Body of pancreas (tissue), 4 donors: ENCODE results near the gene PTPRM. TPM values are rescaled to one million over a fixed set of nuclear protein-coding genes. Genes with fewer than 3 reads are reported as not detected.

ENCODE experiments used
- ATAC-seq: fragments of 150-250 bp; one replicate; pipeline ENCODE4 v1.9.1; 2016
- DNase-seq, 4 donors: peaks; one replicate each; pipeline ENCODE4 v3.0.0-alpha.2; 2019
- H3K27ac ChIP-seq, 4 donors: fragments of 200-600 bp; sonication (generic); 1 replicate in 3 of 4; 2 replicates in 1 of 4; pipeline versions ENCODE4 v1.5.1 to v1.6.1; 2016 to 2019; ENCODE audit warnings: mild to moderate bottlenecking in 1 of 4, mixed read lengths in 1 of 4, moderate library complexity in 1 of 4
- H3K27me3 ChIP-seq, 2 donors: fragments of 200-600 bp; sonication (generic); one replicate each; pipeline ENCODE4 v1.6.0; 2016; ENCODE audit warnings: mild to moderate bottlenecking in 1 of 2
- H3K36me3 ChIP-seq, 2 donors: fragments of 200-600 bp; sonication (generic); replicated peaks in 1 of 2; 2 replicates each; pipeline ENCODE4 v1.5.1; 2016; ENCODE audit warnings: low read depth in 2 of 2; ENCODE audit not compliant: insufficient read depth in 1 of 2
- H3K4me1 ChIP-seq: fragments of 200-600 bp; sonication (generic); one replicate; pipeline ENCODE4 v1.6.0; 2016
- H3K4me3 ChIP-seq, 2 donors: fragments of 200-600 bp; sonication (generic); 1 replicate in 1 of 2; 2 replicates in 1 of 2; pipeline ENCODE4 v1.5.1; 2016 to 2019
- H3K9me3 ChIP-seq, 3 donors: fragments of 200-600 bp; sonication (generic); 1 replicate in 2 of 3; 2 replicates in 1 of 3; pipeline ENCODE4 v1.5.1; 2016
- CTCF ChIP-seq, 7 experiments: fragments of 450-650 bp in 4 of 7; fragments of 200-600 bp in 3 of 7; sonication (generic) in 3 of 7; IDR thresholded peaks; one replicate each; pipeline ENCODE4 v1.5.1; 2016 to 2019; ENCODE audit warnings: antibody characterized with exemption in 7 of 7
- POLR2A ChIP-seq, 3 donors: fragments of 450-650 bp; IDR thresholded peaks; one replicate each; pipeline ENCODE4 v1.6.1; 2016; ENCODE audit warnings: antibody characterized with exemption in 3 of 3, mild to moderate bottlenecking in 2 of 3
- WGBS, 2 donors: methylation state at CpG; one replicate each; pipeline ENCODE4 v1.1.5; 2017; 5-methylcytosine and 5-hydroxymethylcytosine counted together
- intact Hi-C: fragments of 100-400 bp; cut with DNase I; formaldehyde crosslinking; loops from one replicate; pipeline ENCODE4 v1.15.1; 2023
- total RNA-seq, 2 donors: library from RNA; depleted of rRNA; stranded (reverse); fragments of >200 nt; gene quantifications; one replicate each; pipeline ENCODE4 v1.1.0, GENCODE V29; 2016

Gene PTPRM
- total RNA-seq, 2 donors from 2014 or later = 38.2 to 48.0 TPM

GRCh38 chr18:7830468-7830867 is 263.4 kb downstream of the PTPRM start:
- no peak for ATAC-seq
- Histone ChIP-seq H3K27me3 (no peaks in the 10 kb centered on the region), H3K27ac (no peak overlapping the region), H3K4me3 (no peak overlapping the region), H3K4me1 (no peaks in the 10 kb centered on the region), H3K36me3 (no peaks in the 10 kb centered on the region), H3K9me3 (no peaks in the 10 kb centered on the region)
- no peak for DNase-seq
- intact Hi-C loops = no loop called here
- no peak for TF ChIP-seq POLR2A (IDR thresholded peaks at IDR 0.05)
- TF ChIP-seq CTCF (IDR thresholded peaks at IDR 0.05) = no peak
- WGBS, 2 donors = 76 to 84% methylated on average over 3 of the region's 3 CpGs

GRCh38 chr18:7839548-7839947 is 272.4 kb downstream of the PTPRM start:
- Histone ChIP-seq H3K4me1 (peaks cover 7% of the 10 kb centered on the region), H3K9me3 (no peaks in the 10 kb centered on the region), H3K4me3 (no peak overlapping the region), H3K27me3 (no peaks in the 10 kb centered on the region), H3K27ac (no peak overlapping the region), H3K36me3 (no peaks in the 10 kb centered on the region)
- ATAC-seq (no peak), DNase-seq (no peak)
- 72 to 93% methylated on average over 2 of the region's 2 CpGs for WGBS, 2 donors
- intact Hi-C loops = no loop called here
- no peak for TF ChIP-seq CTCF (IDR thresholded peaks at IDR 0.05)
- no peak for TF ChIP-seq POLR2A (IDR thresholded peaks at IDR 0.05)

GRCh38 chr18:7840411-7840810 is 273.3 kb downstream of the PTPRM start:
- Histone ChIP-seq H3K27me3 (no peaks in the 10 kb centered on the region), H3K4me1 (peaks cover 7% of the 10 kb centered on the region), H3K4me3 (no peak overlapping the region), H3K27ac (no peak overlapping the region), H3K36me3 (no peaks in the 10 kb centered on the region), H3K9me3 (no peaks in the 10 kb centered on the region)
- 67 to 72% methylated on average over 2 of the region's 2 CpGs for WGBS, 2 donors
- intact Hi-C loops = no loop called here
- ATAC-seq = no peak
- no peak for TF ChIP-seq POLR2A (IDR thresholded peaks at IDR 0.05)
- no peak for DNase-seq

- H3K4me1 ChIP-seq = peaks cover 7% of the 10 kb centered on the region
- TF ChIP-seq POLR2A (IDR thresholded peaks at IDR 0.05) (no peak), CTCF (IDR thresholded peaks at IDR 0.05) (no peak)
- DNase-seq = no peak
These were observed 276.9 kb downstream of the PTPRM start for GRCh38 chr18:7844017-7844416.

GRCh38 chr18:7844418-7844817 is 277.3 kb downstream of the PTPRM start:
- Histone ChIP-seq H3K9me3 (no peaks in the 10 kb centered on the region), H3K4me1 (peaks cover 7% of the 10 kb centered on the region), H3K4me3 (no peak overlapping the region), H3K27ac (no peak overlapping the region), H3K36me3 (no peaks in the 10 kb centered on the region), H3K27me3 (no peaks in the 10 kb centered on the region)
- TF ChIP-seq POLR2A (IDR thresholded peaks at IDR 0.05) = no peak
- no peak for TF ChIP-seq CTCF (IDR thresholded peaks at IDR 0.05)
- ATAC-seq (no peak), DNase-seq (no peak)
- WGBS, 2 donors = 90% methylated on average over 2 of the region's 2 CpGs
- intact Hi-C loops = no loop called here

More at GRCh38 chr18:7844017-7844416, 276.9 kb downstream of the PTPRM start:
- WGBS, 2 donors = 89 to 95% methylated on average over 1 to 2 of the region's 2 CpGs
- intact Hi-C loops = no loop called here
- no peak for ATAC-seq
- H3K27ac ChIP-seq = no peak overlapping the region
- no peak overlapping the region for H3K4me3 ChIP-seq
- no peaks in the 10 kb centered on the region for H3K9me3 ChIP-seq
- H3K36me3 ChIP-seq = no peaks in the 10 kb centered on the region
- H3K27me3 ChIP-seq = no peaks in the 10 kb centered on the region
